Aortic smooth muscle cell (primary cell): ENCODE measurements around the gene ACTR1B. TPM values are rescaled to one million over a fixed set of nuclear protein-coding genes. Genes with fewer than 3 reads are reported as not detected.

Experiments used
- total RNA-seq: library from RNA; depleted of rRNA; stranded (reverse); fragments of >200 nt; gene quantifications from 2 replicates; pipeline ENCODE4 v1.2.3, GENCODE V29; 2014

Gene ACTR1B
- 55.6 and 58.3 TPM in 2 replicates for total RNA-seq

GRCh38 chr2:97663962-97664635, at the start of gene ACTR1B:
TSS of gene ACTR1B (minus strand) at chr2:97664044. CDS start at chr2:97663890, 154 bp downstream.

GRCh38 chr2:97669448-97669847, 5.6 kb upstream of the ACTR1B start, which contains the start of gene C2orf92:
TSS of gene C2orf92 (plus strand) at chr2:97669713. CDS start at chr2:97669789, 76 bp downstream.

GRCh38 chr2:97645695-97646629, 17.9 kb downstream of the ACTR1B start, which contains the start of gene COX5B:
TSS of gene COX5B (plus strand) at chr2:97646062. CDS start at chr2:97646087, 25 bp downstream.

Other genes starting within 250 kb of the ACTR1B start
- 19.8 TPM in 2 replicates for gene ANKRD36B, start 74.2 kb downstream of the ACTR1B start, total RNA-seq
- 371 and 480 TPM in 2 replicates for gene COX5B, start 18.0 kb downstream of the ACTR1B start, total RNA-seq
- gene C2orf92, start 5.7 kb upstream of the ACTR1B start, total RNA-seq = 1.6 and 2.1 TPM in 2 replicates
- not detected in 2 replicates for gene ZAP70, start 49.5 kb upstream of the ACTR1B start, total RNA-seq